ENCODE measurements around the gene MARCOL.

DNA sequence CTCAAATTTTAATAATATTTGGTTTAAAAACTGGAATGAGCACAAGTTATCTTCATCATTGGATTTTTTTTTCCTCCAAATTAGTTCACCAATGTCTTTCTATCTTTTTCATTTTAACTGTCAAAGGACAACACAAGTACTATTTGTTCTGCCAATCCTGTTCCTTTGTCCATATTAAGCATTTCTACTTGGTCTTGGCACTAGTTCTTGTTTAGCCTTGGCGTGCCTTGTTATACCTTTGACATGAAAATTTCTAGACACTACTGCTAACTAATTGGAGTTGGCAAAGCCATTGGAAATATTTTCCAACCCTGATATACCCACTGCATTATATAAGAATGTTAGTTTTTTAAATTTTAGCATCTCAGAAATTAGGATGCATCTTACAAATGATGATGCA is 31.7 kb upstream of the MARCOL start:
- TF ChIP-seq, protein P1, sequence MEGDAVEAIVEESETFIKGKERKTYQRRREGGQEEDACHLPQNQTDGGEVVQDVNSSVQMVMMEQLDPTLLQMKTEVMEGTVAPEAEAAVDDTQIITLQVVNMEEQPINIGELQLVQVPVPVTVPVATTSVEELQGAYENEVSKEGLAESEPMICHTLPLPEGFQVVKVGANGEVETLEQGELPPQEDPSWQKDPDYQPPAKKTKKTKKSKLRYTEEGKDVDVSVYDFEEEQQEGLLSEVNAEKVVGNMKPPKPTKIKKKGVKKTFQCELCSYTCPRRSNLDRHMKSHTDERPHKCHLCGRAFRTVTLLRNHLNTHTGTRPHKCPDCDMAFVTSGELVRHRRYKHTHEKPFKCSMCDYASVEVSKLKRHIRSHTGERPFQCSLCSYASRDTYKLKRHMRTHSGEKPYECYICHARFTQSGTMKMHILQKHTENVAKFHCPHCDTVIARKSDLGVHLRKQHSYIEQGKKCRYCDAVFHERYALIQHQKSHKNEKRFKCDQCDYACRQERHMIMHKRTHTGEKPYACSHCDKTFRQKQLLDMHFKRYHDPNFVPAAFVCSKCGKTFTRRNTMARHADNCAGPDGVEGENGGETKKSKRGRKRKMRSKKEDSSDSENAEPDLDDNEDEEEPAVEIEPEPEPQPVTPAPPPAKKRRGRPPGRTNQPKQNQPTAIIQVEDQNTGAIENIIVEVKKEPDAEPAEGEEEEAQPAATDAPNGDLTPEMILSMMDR (IDR thresholded peaks at IDR 0.05) = no peak
- TF ChIP-seq, protein P2, sequence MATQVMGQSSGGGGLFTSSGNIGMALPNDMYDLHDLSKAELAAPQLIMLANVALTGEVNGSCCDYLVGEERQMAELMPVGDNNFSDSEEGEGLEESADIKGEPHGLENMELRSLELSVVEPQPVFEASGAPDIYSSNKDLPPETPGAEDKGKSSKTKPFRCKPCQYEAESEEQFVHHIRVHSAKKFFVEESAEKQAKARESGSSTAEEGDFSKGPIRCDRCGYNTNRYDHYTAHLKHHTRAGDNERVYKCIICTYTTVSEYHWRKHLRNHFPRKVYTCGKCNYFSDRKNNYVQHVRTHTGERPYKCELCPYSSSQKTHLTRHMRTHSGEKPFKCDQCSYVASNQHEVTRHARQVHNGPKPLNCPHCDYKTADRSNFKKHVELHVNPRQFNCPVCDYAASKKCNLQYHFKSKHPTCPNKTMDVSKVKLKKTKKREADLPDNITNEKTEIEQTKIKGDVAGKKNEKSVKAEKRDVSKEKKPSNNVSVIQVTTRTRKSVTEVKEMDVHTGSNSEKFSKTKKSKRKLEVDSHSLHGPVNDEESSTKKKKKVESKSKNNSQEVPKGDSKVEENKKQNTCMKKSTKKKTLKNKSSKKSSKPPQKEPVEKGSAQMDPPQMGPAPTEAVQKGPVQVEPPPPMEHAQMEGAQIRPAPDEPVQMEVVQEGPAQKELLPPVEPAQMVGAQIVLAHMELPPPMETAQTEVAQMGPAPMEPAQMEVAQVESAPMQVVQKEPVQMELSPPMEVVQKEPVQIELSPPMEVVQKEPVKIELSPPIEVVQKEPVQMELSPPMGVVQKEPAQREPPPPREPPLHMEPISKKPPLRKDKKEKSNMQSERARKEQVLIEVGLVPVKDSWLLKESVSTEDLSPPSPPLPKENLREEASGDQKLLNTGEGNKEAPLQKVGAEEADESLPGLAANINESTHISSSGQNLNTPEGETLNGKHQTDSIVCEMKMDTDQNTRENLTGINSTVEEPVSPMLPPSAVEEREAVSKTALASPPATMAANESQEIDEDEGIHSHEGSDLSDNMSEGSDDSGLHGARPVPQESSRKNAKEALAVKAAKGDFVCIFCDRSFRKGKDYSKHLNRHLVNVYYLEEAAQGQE (IDR thresholded peaks at IDR 0.05; ENCODE audit: insufficient read depth in 1 of 2, low read depth in 2 of 2, low read length in 1 of 2) = no peak
- TF ChIP-seq POLR2AphosphoS5 (IDR thresholded peaks at IDR 0.05; ENCODE audit: low read depth, low read length) = no peak

Data from Panc1 (cell line).